GM12892 (cell line): ENCODE results near the gene SIK2.

ENCODE experiments used
- POLR2A ChIP-seq: IDR thresholded peaks from 2 replicates; pipeline ENCODE4 v1.6.1; 2011; ENCODE audit warnings: low read depth, low read length, control low read depth
- POLR2AphosphoS5 ChIP-seq: IDR thresholded peaks from 2 replicates; pipeline ENCODE4 v1.6.1; 2011; ENCODE audit warnings: low read depth, low read length, control low read depth
- TAF1 ChIP-seq: IDR thresholded peaks from 2 replicates; pipeline ENCODE4 v1.6.1; 2011; ENCODE audit warnings: low read depth, mild to moderate bottlenecking, control low read depth, low read length, borderline replicate concordance

DNA sequence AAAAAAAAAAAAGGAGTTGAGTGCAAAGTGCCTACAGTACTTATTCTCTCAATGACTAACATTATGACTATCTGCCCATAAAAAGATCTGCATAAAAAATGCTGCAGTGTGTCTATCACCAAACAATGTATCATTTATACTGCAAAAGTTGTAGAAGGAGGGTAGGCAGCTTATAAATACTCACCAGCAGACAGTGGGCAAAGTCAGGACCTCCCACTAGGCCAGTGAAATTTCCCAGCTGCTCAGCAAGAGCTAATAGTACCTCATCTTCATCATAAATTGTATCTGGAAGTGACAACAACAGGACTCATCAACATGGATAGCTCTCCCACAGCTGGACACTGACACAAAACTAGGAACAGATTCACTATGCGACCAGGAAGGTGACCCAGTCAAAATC is 162.4 kb downstream of the SIK2 start:
- no peak for TF ChIP-seq POLR2A
- no peak for TF ChIP-seq POLR2AphosphoS5
- no peak for TF ChIP-seq TAF1
